ENCODE data around the gene HSPA4L.

- TF ChIP-seq POLR2AphosphoS5 (IDR thresholded peaks at IDR 0.05; ENCODE audit: low read depth, low read length) (no peak), REST (IDR thresholded peaks at IDR 0.05; ENCODE audit: insufficient read depth in 1 of 2, low read depth in 2 of 2, low read length in 2 of 2) (no peak)
These were observed 49.3 kb upstream of the HSPA4L start for GRCh38 chr4:127732623-127733328.
